GM21390 (cell line): ENCODE measurements around the gene ACTR3.
A peak's percentile ranks its signal among the peaks of the same experiment; 100 is the strongest.
"Not testable (repeated sequence)": the region's sequence is repeated elsewhere in the genome, so short reads cannot be mapped to it uniquely, and the experiment has no call there.

Experiments used
- ATAC-seq: cut with Tn5 transposase; IDR thresholded peaks from one replicate; pipeline ENCODE4 v1.9.1; 2021; ENCODE audit not compliant: unreplicated experiment

ACTR3 gene

DNA sequence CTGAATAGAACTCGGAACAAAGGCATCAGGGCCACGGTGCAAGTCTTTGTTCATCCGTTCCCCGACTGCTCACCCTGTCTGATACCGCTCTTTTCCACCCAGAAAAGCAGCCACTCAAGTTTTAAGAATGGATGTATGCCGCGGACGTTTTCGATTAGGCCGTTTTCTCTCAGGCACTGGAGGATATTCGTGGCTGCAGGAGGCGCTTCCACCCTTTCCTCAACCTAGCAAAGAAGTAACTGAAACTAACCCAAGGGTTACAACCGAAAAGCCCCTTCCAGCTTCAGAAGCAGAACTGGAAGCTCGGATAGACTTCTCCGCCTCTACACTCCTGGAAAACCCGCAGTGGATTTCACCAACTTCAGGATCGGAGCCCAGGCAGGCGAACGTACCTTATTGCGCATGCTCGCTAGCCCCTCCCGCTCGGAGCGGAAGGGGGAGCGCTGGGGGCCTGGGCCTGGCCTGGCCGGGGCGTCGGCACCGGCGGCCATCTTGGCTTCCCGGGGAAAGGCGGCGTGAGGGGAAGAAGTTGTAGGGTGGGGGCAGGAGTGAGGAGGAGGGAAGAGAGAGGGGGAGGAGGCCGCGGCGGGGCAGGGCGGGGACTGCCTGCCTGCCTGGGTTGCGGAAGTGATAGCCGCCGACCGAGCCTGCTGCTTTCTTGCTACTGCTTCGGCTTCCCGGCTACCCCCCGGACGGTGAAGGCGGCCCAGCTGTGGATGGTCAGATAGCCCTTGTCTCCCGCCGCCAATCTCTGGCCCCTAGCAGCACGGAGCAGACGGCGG, at the start of gene ACTR3:
Gene ACTR3, plus strand, starts transcription at position 619 of the 782 bp plus-strand sequence. CDS start 191 bp downstream, outside the sequence.
- ATAC-seq = peak; percentile 46

DNA sequence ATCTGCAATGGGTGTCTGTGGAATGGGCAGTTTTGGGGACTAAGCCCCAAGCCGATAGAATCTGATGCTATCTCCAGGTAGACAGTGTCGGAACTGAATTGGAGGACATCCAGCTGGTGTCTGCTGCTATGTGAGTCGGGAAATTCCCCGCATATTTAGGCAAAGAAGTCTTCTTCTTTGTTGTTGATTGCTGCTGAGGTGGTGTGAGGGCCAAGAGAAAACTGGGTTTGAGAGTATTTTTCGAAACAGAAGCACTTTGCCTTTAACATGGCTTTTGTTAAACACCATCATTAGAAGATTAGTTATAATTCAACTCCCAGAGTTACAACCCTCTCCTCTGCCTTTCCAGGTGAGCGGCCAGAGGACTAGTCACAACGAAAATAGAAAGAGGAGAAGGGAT, 49.4 kb upstream of the ACTR3 start:
- ATAC-seq = no peak

DNA sequence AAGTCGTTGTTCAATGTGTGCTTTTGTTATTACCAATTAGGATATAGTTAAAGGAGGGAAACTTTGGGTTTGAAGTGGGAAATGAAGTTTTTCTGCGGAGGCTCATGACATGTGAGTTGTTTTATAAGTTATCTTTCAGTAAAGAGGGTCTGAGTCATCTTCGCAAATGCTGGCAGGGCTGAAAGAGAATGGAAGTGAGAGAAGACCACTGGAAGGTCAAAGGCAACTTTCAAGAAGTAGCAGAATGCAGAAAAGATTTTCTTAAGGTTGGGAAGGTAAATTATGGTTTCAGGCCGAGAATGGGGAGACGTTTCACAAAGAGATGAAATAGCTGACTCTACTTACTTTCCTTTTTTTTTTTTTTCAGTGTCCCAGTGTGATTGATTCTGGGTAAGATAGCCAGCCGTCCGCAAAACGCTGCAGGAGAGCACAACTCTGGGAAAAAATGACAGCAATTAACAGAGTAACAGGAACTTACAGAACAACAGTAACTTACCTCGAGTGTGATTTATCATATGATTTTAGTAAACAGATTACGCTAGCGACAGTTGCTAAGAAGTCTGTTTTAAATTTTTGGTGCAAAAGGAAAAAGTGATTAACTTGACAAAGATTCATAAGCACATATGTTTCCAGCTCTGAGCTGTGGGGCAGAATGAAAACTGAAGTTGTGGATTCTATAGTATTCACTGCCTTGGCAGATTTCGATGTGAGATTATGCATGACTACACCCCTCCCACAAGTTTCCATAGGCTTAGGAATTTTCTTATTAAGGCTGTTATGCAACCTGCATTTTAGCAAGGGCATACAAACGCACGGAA, 46.8 kb upstream of the ACTR3 start:
- ATAC-seq = no peak

DNA sequence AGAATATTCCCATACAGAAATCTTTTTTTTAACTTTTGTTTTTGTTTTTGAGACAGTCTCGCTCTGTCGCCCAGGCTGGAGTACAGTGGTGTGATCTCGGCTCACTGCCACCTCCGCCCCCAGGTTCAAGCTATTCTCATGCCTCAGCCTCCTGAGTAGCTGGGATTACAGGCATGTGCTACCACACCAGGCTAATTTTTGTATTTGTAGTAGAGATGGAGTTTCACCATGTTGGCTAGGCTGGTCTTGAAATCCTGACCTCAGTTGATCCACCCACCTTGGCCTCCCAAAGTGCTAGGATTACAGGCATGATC, 46.2 kb upstream of the ACTR3 start:
- ATAC-seq = not testable (repeated sequence)

DNA sequence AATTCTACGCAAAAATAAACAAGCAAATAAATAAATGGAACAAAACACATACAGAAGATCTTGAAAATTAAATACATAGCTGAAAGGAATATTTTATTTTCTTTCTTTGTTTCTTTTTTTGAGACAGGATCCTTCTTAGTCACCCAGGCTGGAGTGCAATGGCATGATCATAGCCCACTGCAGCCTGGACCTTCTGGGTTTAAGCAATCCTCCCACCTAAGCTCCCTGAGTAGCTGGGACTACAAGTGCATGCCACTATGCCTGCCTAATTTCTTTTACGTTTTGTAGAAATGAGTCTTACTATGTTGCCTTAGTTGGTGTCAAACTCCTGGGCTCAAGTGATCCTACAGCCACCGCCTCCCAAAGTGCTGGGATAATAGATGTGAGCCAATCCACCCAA, 44.6 kb upstream of the ACTR3 start:
- ATAC-seq = no peak

DNA sequence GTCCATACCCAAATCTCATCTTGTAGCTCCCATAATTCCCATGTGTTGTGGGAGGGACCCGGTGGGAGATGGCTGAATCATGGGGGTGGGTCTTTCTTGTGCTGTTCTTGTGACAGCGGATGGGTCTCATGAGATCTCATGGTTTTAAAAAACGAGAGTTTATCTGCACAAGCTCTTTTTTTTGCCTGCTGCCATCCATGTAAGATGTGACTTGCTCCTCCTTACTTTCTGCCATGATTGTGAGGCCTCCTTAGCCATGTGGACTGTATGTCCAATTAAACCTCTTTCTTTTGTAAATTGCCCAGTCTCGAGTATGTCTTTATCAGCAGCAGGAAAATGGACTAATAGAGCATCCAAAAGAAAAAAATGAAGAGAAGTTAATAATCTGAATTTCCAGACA, 44.1 kb upstream of the ACTR3 start:
- not testable (repeated sequence) for ATAC-seq

DNA sequence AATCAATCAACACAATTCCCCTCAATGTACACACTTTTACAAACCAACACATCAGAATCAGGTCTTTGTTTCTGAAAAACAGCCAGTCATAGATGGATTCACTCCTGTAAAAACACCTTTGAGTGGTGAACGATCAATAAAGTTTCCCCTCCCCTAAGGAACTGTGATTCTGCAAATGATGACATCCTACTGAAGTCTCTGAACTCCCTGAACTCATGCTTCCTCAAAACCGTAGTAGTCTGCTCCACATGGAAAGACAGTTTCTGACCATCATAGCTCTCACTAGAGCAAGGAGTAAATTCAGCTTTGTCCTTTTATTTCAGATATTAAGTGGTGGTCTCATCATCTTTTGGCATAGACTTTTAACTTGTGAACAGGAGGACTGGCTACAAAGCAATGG, 43.5 kb upstream of the ACTR3 start:
- no peak for ATAC-seq

DNA sequence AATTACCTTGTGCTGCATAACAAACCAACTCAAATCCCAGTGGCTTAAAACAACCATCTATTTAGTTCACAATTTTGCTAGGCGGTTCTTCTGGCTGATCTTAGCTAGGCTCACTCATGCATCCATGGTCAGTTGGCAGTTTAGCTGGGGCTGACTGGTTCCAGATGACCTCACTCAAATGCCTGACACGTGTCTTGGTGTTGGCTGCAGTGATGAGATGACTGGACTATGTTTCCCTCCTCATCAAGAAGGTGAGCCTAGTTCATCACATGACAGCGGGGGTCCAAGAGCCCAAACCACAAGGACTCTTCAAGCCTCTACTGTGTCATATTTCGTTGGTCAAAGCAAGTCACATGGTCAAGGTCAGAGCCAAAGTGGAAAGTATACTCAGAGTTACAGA, 42.7 kb upstream of the ACTR3 start:
- ATAC-seq = no peak

DNA sequence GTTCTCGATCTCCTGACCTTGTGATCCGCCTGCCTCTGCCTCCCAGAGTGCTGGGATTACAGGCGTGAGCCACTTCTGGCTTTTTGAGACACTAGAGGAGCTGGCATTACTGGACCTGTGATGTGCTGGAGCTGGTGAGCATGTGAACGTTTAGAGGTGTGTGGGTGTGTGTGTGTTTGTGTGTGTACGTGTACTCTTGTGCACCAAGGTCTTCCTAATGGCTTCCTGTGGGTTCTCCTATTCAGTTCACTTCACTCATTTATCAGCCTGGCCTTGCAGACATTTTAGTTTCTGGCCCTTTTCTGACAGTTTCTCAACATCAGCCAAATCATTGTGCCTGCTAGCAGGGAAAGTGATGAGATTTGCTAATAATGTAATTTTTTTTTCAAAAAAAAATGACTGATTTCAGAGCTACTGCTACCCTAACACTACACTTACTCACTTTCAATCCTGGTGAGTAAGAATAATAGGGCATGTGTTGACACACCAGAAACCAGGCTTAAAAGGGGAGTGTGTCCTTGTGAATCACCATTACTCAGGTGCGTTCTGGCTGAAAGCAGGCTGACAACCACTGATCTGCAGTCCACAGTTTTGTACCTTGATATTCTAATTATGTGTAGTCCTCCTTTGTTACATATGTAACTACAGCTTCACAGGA, 41.0 kb upstream of the ACTR3 start:
- ATAC-seq = peak; percentile 76

DNA sequence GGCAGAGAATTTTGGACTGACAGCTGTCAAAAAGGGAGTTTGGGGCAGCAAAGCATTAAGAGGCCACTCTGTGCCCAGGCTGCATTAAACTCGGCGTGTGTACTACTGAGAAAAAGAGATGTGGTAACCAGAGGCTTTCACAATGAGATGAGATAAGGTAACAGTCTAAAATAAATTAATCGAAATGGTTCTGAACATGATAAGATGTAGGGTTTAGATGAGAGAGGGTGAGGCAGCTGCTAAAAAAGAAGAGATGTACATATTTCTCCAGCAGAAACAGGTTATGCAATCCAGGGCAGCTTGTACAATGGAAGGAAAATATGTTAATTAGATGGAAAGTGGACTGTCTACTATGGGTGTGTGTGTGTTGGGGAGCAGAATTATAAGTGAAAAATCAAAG, 39.2 kb upstream of the ACTR3 start:
- ATAC-seq = no peak

DNA sequence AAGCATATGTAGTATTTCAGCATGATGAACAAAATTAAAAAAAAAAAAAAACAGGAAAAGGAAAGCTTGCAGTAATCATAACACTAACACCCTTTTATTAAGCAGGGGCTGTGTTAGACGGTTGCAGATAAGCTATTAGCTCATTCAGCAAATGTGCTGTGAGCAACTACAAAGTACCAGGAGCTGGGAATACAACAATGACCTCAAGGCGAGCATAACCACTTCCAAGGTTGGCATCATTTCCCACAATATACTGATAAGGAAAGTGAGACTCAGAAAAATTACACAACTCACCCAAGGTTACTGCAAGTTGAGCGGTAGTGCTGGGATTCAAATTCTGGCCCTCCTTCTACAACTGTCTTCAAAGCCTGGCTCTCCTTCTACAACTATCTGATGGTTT, 38.2 kb upstream of the ACTR3 start:
- ATAC-seq = no peak

DNA sequence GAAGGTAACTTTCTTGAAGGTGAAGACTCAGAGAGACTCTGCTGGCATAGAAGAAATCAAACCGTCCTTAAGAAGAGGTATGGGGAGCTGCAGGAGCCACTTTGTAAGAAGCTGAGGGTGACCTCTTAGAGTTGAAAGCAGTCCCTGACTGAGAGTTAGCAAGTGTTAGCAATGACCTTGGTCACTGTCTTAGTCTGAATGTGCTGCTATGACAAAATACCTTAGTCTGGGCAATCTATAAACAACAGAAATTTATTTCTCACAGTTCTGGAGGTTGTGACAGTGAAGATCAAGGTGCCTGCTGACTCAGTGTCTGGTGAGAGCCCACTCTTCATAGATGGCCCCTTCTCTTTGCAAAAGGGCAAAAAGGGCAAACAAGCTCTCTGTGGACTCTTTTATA, 35.7 kb upstream of the ACTR3 start:
- ATAC-seq = no peak

DNA sequence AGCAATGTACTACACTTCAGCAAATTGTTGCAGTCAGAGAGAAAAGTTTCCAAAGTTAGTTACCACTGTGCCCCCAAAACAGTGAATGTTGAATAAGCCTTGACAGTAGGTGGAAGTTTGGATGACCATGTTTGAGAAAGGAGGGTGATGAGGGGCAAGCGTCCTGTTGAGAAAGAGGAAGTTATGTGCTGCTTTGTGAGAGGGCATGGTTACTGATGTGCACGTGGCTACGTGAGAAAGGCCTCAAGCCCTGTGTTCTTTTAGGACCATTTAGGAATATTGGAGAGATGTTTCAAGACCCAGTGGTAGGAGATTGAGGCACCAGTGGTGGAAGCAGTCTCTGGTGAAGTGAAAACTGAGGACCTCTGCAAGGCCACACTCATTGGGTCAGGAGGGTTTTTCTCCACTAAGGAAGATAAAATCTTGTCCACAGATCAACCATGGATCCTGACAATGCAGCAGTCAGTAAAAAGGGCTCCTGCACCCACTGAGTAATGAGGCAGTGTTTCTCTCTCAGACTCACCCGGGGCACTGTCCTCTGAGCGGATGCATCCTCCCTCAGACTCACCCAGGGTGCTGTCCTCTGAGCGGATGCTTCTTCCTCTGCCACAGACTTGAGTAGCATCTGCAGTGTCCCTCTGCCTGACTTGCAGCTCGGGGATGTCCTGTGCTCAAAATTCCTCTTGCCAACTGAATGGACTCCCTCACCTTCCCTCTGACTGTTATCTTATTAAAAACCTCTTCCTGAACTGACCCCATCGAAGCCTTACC, 34.7 kb upstream of the ACTR3 start:
- no peak for ATAC-seq

DNA sequence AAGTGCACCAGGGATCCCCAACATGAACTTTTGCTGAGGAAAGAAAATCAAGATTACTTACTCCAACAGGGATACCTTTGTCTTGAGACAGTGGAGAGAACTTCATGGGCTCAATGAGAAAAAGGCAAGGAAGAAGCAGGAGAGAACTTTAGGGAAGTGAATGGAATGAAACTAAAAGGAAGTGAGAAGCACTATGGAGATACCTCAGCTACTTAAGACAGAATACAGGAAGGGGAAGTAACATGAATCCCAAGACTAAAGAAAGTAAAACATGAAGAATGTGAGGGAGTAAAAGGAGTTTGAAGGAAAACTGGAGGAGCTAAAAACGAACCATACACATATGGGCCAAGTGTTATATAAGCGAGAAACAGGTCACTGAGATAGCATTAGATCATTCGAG, 32.4 kb upstream of the ACTR3 start:
- no peak for ATAC-seq

DNA sequence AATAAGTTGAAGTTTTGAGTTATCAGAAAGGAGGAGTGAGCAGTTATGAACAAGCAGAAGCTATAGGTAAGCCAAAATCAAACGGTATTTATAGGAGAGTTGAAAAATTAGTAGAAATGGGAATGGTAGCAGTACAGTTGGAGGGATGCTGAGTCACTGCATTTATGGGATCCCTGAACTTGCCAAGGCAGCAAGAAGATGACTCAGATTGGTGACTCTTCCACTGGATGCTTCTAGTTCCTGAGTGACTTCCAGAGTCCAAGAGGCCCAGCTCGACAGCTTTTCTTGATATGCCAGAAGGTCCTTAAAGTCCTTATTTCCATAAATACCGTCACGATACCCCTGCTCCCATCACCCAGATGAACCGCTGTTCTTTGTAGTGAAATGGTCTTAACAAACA, 31.1 kb upstream of the ACTR3 start:
- no peak for ATAC-seq

DNA sequence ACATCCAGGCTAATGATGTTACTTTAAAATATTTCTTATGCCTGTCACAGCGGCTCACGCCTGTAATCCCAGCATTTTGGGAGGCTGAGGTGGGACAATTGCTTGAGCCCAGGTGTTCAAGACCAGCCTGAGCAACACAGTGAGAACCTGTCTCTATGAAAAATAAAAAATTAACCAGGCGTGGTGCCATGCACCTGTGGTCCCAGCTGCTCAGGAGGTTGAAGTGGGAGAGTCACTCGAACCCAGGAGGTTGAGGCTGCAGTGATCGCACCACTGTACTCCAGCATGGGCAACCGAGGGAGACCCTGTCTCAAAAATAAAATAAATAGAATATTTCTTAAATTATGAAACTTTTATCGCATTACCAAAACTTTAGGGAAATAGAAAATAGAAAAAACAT, 28.1 kb upstream of the ACTR3 start:
- ATAC-seq = peak; percentile 27

DNA sequence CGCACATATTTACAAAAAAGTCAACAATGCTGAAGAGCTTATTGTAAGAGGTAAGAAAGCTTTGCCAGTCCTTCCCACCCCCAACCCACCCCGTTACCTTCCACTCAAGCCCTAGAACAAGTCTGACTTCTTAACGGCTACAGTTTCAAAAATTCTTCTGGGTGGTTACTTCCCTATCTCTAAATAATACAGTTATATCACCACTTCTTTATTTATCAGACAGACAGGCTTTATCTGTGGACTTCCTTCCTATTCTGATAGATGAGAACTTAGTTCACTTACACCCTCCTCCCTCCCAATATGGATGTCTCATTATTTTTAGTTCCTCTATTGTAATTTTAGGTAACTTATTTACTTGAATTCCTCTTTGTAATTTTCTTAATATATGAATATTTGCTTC, 26.7 kb upstream of the ACTR3 start:
- ATAC-seq = no peak

DNA sequence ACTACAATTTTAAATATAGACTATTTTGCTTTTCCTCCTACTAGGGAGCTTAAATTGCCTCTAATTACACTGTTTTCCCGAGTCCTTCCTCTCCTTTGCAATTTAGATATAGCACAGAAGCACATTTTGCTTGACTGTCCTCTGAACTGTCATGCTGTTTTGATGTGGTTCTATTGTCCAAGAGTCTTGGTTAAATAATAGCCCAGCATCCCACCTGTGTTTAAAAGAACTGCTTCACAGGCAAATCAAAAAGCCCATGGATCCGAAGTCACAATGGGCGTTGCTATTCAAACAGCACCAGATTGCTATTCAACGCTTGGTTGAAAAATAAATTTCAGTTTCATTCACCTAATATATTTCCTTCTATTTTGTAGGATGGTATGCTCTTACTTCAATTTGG, 22.3 kb upstream of the ACTR3 start:
- no peak for ATAC-seq

DNA sequence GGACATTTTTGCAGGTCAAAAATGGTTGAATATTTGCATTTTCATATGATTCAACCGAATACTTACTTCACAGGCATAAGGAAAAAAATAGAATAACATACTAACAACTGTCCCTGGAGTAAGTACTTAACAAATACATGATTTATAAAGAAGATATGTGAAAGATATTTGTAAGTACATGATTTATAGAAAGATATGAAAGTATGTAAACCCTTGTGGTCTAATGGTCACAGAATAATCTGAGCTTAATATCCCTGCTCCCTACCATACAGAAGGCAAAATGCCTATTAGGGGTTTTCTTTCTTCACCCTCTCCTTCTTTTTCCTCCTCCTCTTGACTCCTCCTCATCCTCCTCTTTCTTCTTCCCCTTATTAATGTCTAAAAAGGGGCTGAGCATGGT, 20.6 kb upstream of the ACTR3 start:
- ATAC-seq = no peak

DNA sequence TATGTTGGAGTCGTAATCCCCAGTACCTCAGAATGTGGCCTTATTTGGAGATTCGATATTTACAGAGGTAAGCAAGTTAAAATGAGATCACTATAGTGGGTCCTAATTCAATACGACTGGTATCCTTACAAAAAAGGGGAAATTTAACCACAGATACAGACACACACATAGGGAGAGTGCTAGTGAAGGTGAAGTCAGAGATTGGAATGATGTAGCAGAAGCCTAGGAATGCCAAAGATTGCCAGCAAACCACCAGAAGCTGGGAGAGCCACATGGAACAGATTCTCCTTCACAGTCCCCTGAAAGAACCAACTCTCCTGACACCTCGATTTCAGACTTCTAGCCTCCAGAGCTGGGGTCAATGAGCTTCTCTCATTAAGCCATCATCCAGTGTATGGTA, 17.7 kb upstream of the ACTR3 start:
- no peak for ATAC-seq

DNA sequence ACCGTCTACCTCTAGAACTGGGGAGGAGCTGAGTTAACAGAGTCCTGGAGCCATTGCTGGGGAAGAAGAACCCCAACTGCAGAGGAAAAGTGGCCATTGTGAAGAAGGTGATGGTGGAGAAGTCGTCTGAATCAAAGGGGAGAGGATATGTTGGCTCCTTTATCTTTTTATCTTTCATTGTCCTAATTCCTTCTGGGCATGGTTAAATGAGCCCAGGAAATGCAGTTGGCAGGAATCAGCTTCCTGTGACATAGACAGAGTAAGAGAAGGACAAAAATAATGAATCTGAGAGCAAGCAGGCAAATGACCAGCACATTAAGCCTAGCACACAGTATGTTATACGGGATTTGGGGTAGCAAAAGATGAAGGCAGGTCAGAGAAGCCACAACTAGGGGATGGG, 16.0 kb upstream of the ACTR3 start:
- ATAC-seq = no peak
